Head of caudate nucleus (tissue), 42 donors: ENCODE measurements around the gene ZBTB46.

ENCODE experiments used
- DNase-seq, 42 donors: peaks; one replicate each; pipeline versions ENCODE4 v3.0.0 to v3.0.0-alpha.2; 2020 to 2021; ENCODE audit warnings: mixed read lengths in 7 of 42
- intact Hi-C: fragments of 100-400 bp; cut with DNase I; formaldehyde crosslinking; loops from one replicate; pipeline ENCODE4 v1.15.0; 2022

ZBTB46 gene

GRCh38 chr20:63775096-63775978, 55.7 kb downstream of the ZBTB46 start:
- intact Hi-C loops, result no loop called here
- peak; percentile 36 to 86 (median 73) for DNase-seq

- intact Hi-C loops, result no loop called here
- peak in 2 of 42 donors; percentile 43 to 45 for DNase-seq
These were observed 56.8 kb downstream of the ZBTB46 start for GRCh38 chr20:63774306-63774705.

- DNase-seq, result no peak
- intact Hi-C loops, result no loop called here
These were observed 57.4 kb downstream of the ZBTB46 start for GRCh38 chr20:63773571-63774241.

GRCh38 chr20:63772781-63773518, 58.1 kb downstream of the ZBTB46 start:
- no peak for DNase-seq

GRCh38 chr20:63771046-63771707, 59.9 kb downstream of the ZBTB46 start:
- DNase-seq, result no peak
- intact Hi-C loops, result no loop called here

More at GRCh38 chr20:63772781-63773518, 58.1 kb downstream of the ZBTB46 start:
- intact Hi-C loops, result no loop called here

- intact Hi-C loops, result no loop called here
- no peak for DNase-seq
These were observed 61.1 kb downstream of the ZBTB46 start for GRCh38 chr20:63769891-63770474.

- no peak for DNase-seq
- intact Hi-C loops, result no loop called here
These were observed 62.2 kb downstream of the ZBTB46 start for GRCh38 chr20:63768591-63769515.

GRCh38 chr20:63767886-63768285, 63.2 kb downstream of the ZBTB46 start:
- DNase-seq, result no peak
- intact Hi-C loops, result no loop called here

- DNase-seq, result no peak
- intact Hi-C loops, result no loop called here
These were observed 63.6 kb downstream of the ZBTB46 start for GRCh38 chr20:63767456-63767855.

- intact Hi-C loops, result no loop called here
- no peak for DNase-seq
These were observed 64.2 kb downstream of the ZBTB46 start for GRCh38 chr20:63766695-63767426.

GRCh38 chr20:63765902-63766301, 65.2 kb downstream of the ZBTB46 start:
- intact Hi-C loops, result no loop called here
- DNase-seq, result no peak

- no peak for DNase-seq
- intact Hi-C loops, result no loop called here
These were observed 65.8 kb downstream of the ZBTB46 start for GRCh38 chr20:63765082-63765873.

- DNase-seq, result no peak
- intact Hi-C loops, result no loop called here
These were observed 71.6 kb downstream of the ZBTB46 start for GRCh38 chr20:63759377-63759901.

GRCh38 chr20:63758152-63758551, 72.9 kb downstream of the ZBTB46 start:
- no peak for DNase-seq
- intact Hi-C loops, result no loop called here

GRCh38 chr20:63756648-63756991, 74.4 kb downstream of the ZBTB46 start:
- intact Hi-C loops, result no loop called here

GRCh38 chr20:63755933-63756647, 75.0 kb downstream of the ZBTB46 start:
- intact Hi-C loops, result no loop called here
- no peak for DNase-seq

More at GRCh38 chr20:63756648-63756991, 74.4 kb downstream of the ZBTB46 start:
- no peak for DNase-seq
